Ascending aorta (tissue), 2 donors: ENCODE data around the gene KLK3. TPM values are rescaled to one million over a fixed set of nuclear protein-coding genes. Genes with fewer than 3 reads are reported as not detected.
"Not testable (repeated sequence)": the region's sequence is repeated elsewhere in the genome, so short reads cannot be mapped to it uniquely, and the experiment has no call there.

Experiments
- DNase-seq, 2 donors: peaks; one replicate each; pipeline ENCODE4 v3.0.0-alpha.2; 2019; ENCODE audit warnings: low spot score in 2 of 2
- H3K27ac ChIP-seq, 2 donors: fragments of 200-600 bp; sonication (generic); one replicate each; pipeline ENCODE4 v1.5.1; 2016 to 2017; ENCODE audit warnings: mild to moderate bottlenecking in 1 of 2
- H3K27me3 ChIP-seq: fragments of 200-600 bp; sonication (generic); one replicate; pipeline ENCODE4 v1.5.1; 2017
- H3K36me3 ChIP-seq, 2 donors: fragments of 200-600 bp; sonication (generic); one replicate each; pipeline ENCODE4 v1.5.1; 2016
- H3K4me1 ChIP-seq, 2 donors: fragments of 200-600 bp; sonication (generic); one replicate each; pipeline ENCODE4 v1.5.1; 2016 to 2017; ENCODE audit warnings: mild to moderate bottlenecking in 1 of 2
- H3K4me3 ChIP-seq, 2 donors: fragments of 200-600 bp; sonication (generic); one replicate each; pipeline ENCODE4 v1.5.1; 2016 to 2017; ENCODE audit warnings: mild to moderate bottlenecking in 1 of 2
- H3K9me3 ChIP-seq, 2 donors: fragments of 200-600 bp; sonication (generic); one replicate each; pipeline ENCODE4 v1.5.1; 2016
- intact Hi-C: fragments of 100-400 bp; cut with DNase I; formaldehyde crosslinking; loops from one replicate; pipeline ENCODE4 v1.15.1; 2023
- total RNA-seq: library from RNA; depleted of rRNA; stranded (reverse); fragments of >200 nt; gene quantifications from one replicate; pipeline ENCODE4 v1.1.0, GENCODE V29; 2016
- TF ChIP-seq, protein P1 (sequence below), 3 experiments: fragments of 200-600 bp in 2 of 3; fragments of 450-650 bp in 1 of 3; sonication (generic) in 2 of 3; IDR thresholded peaks; one replicate each; pipeline ENCODE4 v1.5.1; 2016 to 2019; ENCODE audit warnings: antibody characterized with exemption in 3 of 3, mild to moderate bottlenecking in 1 of 3, moderate library complexity in 1 of 3

Gene KLK3
- total RNA-seq, 1 donor from 2014 or later, result not detected

- Histone ChIP-seq H3K9me3 (no peaks in the 10 kb centered on the region), H3K36me3 (no peaks in the 10 kb centered on the region), H3K4me3 (no peak overlapping the region), H3K4me1 (no peaks in the 10 kb centered on the region), H3K27me3 (no peaks in the 10 kb centered on the region), H3K27ac (no peak overlapping the region)
- intact Hi-C loops, result no loop called here
- no peak for DNase-seq
- TF ChIP-seq, protein P1, sequence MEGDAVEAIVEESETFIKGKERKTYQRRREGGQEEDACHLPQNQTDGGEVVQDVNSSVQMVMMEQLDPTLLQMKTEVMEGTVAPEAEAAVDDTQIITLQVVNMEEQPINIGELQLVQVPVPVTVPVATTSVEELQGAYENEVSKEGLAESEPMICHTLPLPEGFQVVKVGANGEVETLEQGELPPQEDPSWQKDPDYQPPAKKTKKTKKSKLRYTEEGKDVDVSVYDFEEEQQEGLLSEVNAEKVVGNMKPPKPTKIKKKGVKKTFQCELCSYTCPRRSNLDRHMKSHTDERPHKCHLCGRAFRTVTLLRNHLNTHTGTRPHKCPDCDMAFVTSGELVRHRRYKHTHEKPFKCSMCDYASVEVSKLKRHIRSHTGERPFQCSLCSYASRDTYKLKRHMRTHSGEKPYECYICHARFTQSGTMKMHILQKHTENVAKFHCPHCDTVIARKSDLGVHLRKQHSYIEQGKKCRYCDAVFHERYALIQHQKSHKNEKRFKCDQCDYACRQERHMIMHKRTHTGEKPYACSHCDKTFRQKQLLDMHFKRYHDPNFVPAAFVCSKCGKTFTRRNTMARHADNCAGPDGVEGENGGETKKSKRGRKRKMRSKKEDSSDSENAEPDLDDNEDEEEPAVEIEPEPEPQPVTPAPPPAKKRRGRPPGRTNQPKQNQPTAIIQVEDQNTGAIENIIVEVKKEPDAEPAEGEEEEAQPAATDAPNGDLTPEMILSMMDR (IDR thresholded peaks at IDR 0.05), result no peak
These were observed 35.9 kb downstream of the KLK3 start for GRCh38 chr19:50890422-50891252.

DNA sequence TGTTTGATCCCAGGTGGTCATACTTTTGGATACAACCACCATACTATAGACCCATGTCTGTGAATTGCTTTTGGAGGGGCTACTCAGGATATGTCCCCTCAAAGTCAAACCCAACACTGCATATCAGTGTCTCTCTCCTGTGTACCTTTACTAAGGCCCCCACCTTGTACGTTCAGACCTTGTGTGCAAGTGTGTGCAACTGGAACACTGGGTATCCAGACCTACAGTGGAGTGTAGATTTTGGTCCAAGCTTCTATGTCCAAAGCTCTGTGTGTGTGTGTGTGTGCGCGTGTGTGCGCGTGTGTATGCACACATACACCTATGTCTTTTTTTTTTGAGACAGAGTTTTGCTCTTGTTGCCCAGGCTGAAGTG, 36.5 kb downstream of the KLK3 start:
- TF ChIP-seq, protein P1 (IDR thresholded peaks at IDR 0.05), result no peak
- no peaks in the 10 kb centered on the region for H3K27me3 ChIP-seq
- no peaks in the 10 kb centered on the region for H3K4me1 ChIP-seq
- no peak for DNase-seq
- H3K27ac ChIP-seq, result no peak overlapping the region
- intact Hi-C loops, result no loop called here
- no peaks in the 10 kb centered on the region for H3K36me3 ChIP-seq
- H3K9me3 ChIP-seq, result no peaks in the 10 kb centered on the region
- no peak overlapping the region for H3K4me3 ChIP-seq

- Histone ChIP-seq H3K36me3 (no peaks in the 10 kb centered on the region), H3K4me3 (no peak overlapping the region), H3K27me3 (no peaks in the 10 kb centered on the region), H3K27ac (no peak overlapping the region), H3K9me3 (no peaks in the 10 kb centered on the region), H3K4me1 (no peaks in the 10 kb centered on the region)
- TF ChIP-seq, protein P1 (IDR thresholded peaks at IDR 0.05), result no peak
- no peak for DNase-seq
- intact Hi-C loops, result no loop called here
These were observed 38.5 kb downstream of the KLK3 start for GRCh38 chr19:50893047-50893736.

- DNase-seq, result no peak
- Histone ChIP-seq H3K36me3 (no peaks in the 10 kb centered on the region), H3K27ac (no peak overlapping the region), H3K9me3 (no peaks in the 10 kb centered on the region), H3K27me3 (no peaks in the 10 kb centered on the region), H3K4me1 (no peaks in the 10 kb centered on the region), H3K4me3 (no peak overlapping the region)
- TF ChIP-seq, protein P1 (IDR thresholded peaks at IDR 0.05), result no peak
- intact Hi-C loops, result no loop called here
These were observed 40.0 kb downstream of the KLK3 start for GRCh38 chr19:50894478-50895356.

DNA sequence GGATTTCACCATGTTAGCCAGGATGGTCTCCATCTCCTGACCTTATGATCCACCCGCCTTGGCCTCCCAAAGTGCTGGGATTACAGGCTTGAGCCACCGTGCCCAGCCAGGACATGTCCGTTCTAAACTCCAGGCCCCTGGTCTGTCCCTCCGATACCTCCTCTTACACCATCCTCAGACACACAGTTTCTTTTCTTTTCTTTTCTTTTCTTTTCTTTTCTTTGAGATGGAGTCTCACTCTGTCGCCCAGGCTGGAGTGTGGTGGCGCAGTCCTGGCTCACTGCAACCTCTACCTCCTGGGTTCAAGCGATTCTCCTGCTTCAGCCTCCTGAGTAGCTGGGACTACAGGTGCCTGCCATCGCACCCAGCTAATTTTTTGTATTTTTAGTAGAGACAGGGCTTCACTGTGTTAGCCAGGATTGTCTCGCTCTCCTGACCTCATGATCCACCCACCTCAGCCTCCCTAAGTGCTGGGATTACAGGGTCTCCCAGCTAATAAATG, 41.4 kb downstream of the KLK3 start:
- H3K36me3 ChIP-seq, H3K4me3 ChIP-seq, intact Hi-C loops, H3K4me1 ChIP-seq, H3K27ac ChIP-seq, DNase-seq, H3K9me3 ChIP-seq, H3K27me3 ChIP-seq: not testable (repeated sequence)
